ENCODE results near the gene FYB2.

The FYB2 gene

GRCh38 chr1:56833088-56833487 lies 13.9 kb upstream of the FYB2 start:
- Histone ChIP-seq H3K36me3 (ENCODE audit: control insufficient read depth in 1 of 2, insufficient read depth in 2 of 2, low read length in 2 of 2) (no peaks in the 10 kb centered on the region), H3K27ac (ENCODE audit: low read length) (no peak overlapping the region), H3K4me3 (ENCODE audit: low read depth in 1 of 2, low read length in 2 of 2) (no peak overlapping the region), H3K9me3 (ENCODE audit: control insufficient read depth in 1 of 2, low read length in 2 of 2) (no peaks in the 10 kb centered on the region), H3K4me1 (ENCODE audit: control insufficient read depth in 1 of 2, insufficient read depth in 2 of 2, low read length in 2 of 2) (no peaks in the 10 kb centered on the region), H3K27me3 (ENCODE audit: low read depth, low read length) (no peaks in the 10 kb centered on the region)

GRCh38 chr1:56831871-56832693 lies 12.9 kb upstream of the FYB2 start:
- no peaks in the 10 kb centered on the region for H3K4me1 ChIP-seq (ENCODE audit: control insufficient read depth in 1 of 2, insufficient read depth in 2 of 2, low read length in 2 of 2)
- no peaks in the 10 kb centered on the region for H3K36me3 ChIP-seq (ENCODE audit: control insufficient read depth in 1 of 2, insufficient read depth in 2 of 2, low read length in 2 of 2)
- peak overlapping the region; percentile 46 for H3K27ac ChIP-seq (ENCODE audit: low read length)
- H3K9me3 ChIP-seq (ENCODE audit: control insufficient read depth in 1 of 2, low read length in 2 of 2): no peaks in the 10 kb centered on the region
- H3K27me3 ChIP-seq (ENCODE audit: low read depth, low read length): no peaks in the 10 kb centered on the region
- no peak overlapping the region for H3K4me3 ChIP-seq (ENCODE audit: low read depth in 1 of 2, low read length in 2 of 2)

GRCh38 chr1:56830052-56830451 lies 10.8 kb upstream of the FYB2 start:
- no peaks in the 10 kb centered on the region for H3K27me3 ChIP-seq (ENCODE audit: low read depth, low read length)
- no peak overlapping the region for H3K27ac ChIP-seq (ENCODE audit: low read length)
- H3K4me3 ChIP-seq (ENCODE audit: low read depth in 1 of 2, low read length in 2 of 2): no peak overlapping the region
- H3K9me3 ChIP-seq (ENCODE audit: control insufficient read depth in 1 of 2, low read length in 2 of 2): no peaks in the 10 kb centered on the region
- H3K36me3 ChIP-seq (ENCODE audit: control insufficient read depth in 1 of 2, insufficient read depth in 2 of 2, low read length in 2 of 2): no peaks in the 10 kb centered on the region
- H3K4me1 ChIP-seq (ENCODE audit: control insufficient read depth in 1 of 2, insufficient read depth in 2 of 2, low read length in 2 of 2): no peaks in the 10 kb centered on the region

GRCh38 chr1:56827711-56828110 lies 8.5 kb upstream of the FYB2 start:
- Histone ChIP-seq H3K4me3 (ENCODE audit: low read depth in 1 of 2, low read length in 2 of 2) (no peak overlapping the region), H3K9me3 (ENCODE audit: control insufficient read depth in 1 of 2, low read length in 2 of 2) (no peaks in the 10 kb centered on the region), H3K4me1 (ENCODE audit: control insufficient read depth in 1 of 2, insufficient read depth in 2 of 2, low read length in 2 of 2) (no peaks in the 10 kb centered on the region), H3K27ac (ENCODE audit: low read length) (no peak overlapping the region), H3K27me3 (ENCODE audit: low read depth, low read length) (no peaks in the 10 kb centered on the region), H3K36me3 (ENCODE audit: control insufficient read depth in 1 of 2, insufficient read depth in 2 of 2, low read length in 2 of 2) (no peaks in the 10 kb centered on the region)

GRCh38 chr1:56825436-56825835 lies 6.2 kb upstream of the FYB2 start:
- no peaks in the 10 kb centered on the region for H3K27me3 ChIP-seq (ENCODE audit: low read depth, low read length)
- H3K4me3 ChIP-seq (ENCODE audit: low read depth in 1 of 2, low read length in 2 of 2): no peak overlapping the region
- no peaks in the 10 kb centered on the region for H3K36me3 ChIP-seq (ENCODE audit: control insufficient read depth in 1 of 2, insufficient read depth in 2 of 2, low read length in 2 of 2)
- H3K4me1 ChIP-seq (ENCODE audit: control insufficient read depth in 1 of 2, insufficient read depth in 2 of 2, low read length in 2 of 2): peaks cover 0 to 9% of the 10 kb centered on the region in 2 donors
- H3K27ac ChIP-seq (ENCODE audit: low read length): no peak overlapping the region
- H3K9me3 ChIP-seq (ENCODE audit: control insufficient read depth in 1 of 2, low read length in 2 of 2): no peaks in the 10 kb centered on the region

GRCh38 chr1:56824938-56825337 lies 5.7 kb upstream of the FYB2 start:
- peaks cover 0 to 9% of the 10 kb centered on the region in 2 donors for H3K4me1 ChIP-seq (ENCODE audit: control insufficient read depth in 1 of 2, insufficient read depth in 2 of 2, low read length in 2 of 2)
- H3K9me3 ChIP-seq (ENCODE audit: control insufficient read depth in 1 of 2, low read length in 2 of 2): no peaks in the 10 kb centered on the region
- H3K36me3 ChIP-seq (ENCODE audit: control insufficient read depth in 1 of 2, insufficient read depth in 2 of 2, low read length in 2 of 2): no peaks in the 10 kb centered on the region
- H3K27me3 ChIP-seq (ENCODE audit: low read depth, low read length): no peaks in the 10 kb centered on the region
- H3K4me3 ChIP-seq (ENCODE audit: low read depth in 1 of 2, low read length in 2 of 2): no peak overlapping the region
- no peak overlapping the region for H3K27ac ChIP-seq (ENCODE audit: low read length)

- Histone ChIP-seq H3K4me1 (ENCODE audit: control insufficient read depth in 1 of 2, insufficient read depth in 2 of 2, low read length in 2 of 2) (peaks cover 0 to 9% of the 10 kb centered on the region in 2 donors), H3K27ac (ENCODE audit: low read length) (no peak overlapping the region), H3K4me3 (ENCODE audit: low read depth in 1 of 2, low read length in 2 of 2) (no peak overlapping the region)
Observed at GRCh38 chr1:56824271-56824670, 5.1 kb upstream of the FYB2 start.

GRCh38 chr1:56821462-56821797 lies 2.2 kb upstream of the FYB2 start:
- no peaks in the 10 kb centered on the region for H3K36me3 ChIP-seq (ENCODE audit: control insufficient read depth in 1 of 2, insufficient read depth in 2 of 2, low read length in 2 of 2)
- no peaks in the 10 kb centered on the region for H3K9me3 ChIP-seq (ENCODE audit: control insufficient read depth in 1 of 2, low read length in 2 of 2)
- H3K4me1 ChIP-seq (ENCODE audit: control insufficient read depth in 1 of 2, insufficient read depth in 2 of 2, low read length in 2 of 2): peaks cover 0 to 9% of the 10 kb centered on the region in 2 donors
- no peak overlapping the region for H3K27ac ChIP-seq (ENCODE audit: low read length)
- no peak overlapping the region for H3K4me3 ChIP-seq (ENCODE audit: low read depth in 1 of 2, low read length in 2 of 2)
- H3K27me3 ChIP-seq (ENCODE audit: low read depth, low read length): no peaks in the 10 kb centered on the region

More at GRCh38 chr1:56824271-56824670, 5.1 kb upstream of the FYB2 start:
- no peaks in the 10 kb centered on the region for H3K9me3 ChIP-seq (ENCODE audit: control insufficient read depth in 1 of 2, low read length in 2 of 2)
- H3K36me3 ChIP-seq (ENCODE audit: control insufficient read depth in 1 of 2, insufficient read depth in 2 of 2, low read length in 2 of 2): no peaks in the 10 kb centered on the region
- no peaks in the 10 kb centered on the region for H3K27me3 ChIP-seq (ENCODE audit: low read depth, low read length)

- H3K27me3 ChIP-seq (ENCODE audit: low read depth, low read length): no peaks in the 10 kb centered on the region
- no peak overlapping the region for H3K27ac ChIP-seq (ENCODE audit: low read length)
- H3K9me3 ChIP-seq (ENCODE audit: control insufficient read depth in 1 of 2, low read length in 2 of 2): no peaks in the 10 kb centered on the region
- H3K36me3 ChIP-seq (ENCODE audit: control insufficient read depth in 1 of 2, insufficient read depth in 2 of 2, low read length in 2 of 2): no peaks in the 10 kb centered on the region
- H3K4me3 ChIP-seq (ENCODE audit: low read depth in 1 of 2, low read length in 2 of 2): no peak overlapping the region
- peaks cover 0 to 9% of the 10 kb centered on the region in 2 donors for H3K4me1 ChIP-seq (ENCODE audit: control insufficient read depth in 1 of 2, insufficient read depth in 2 of 2, low read length in 2 of 2)
Observed at GRCh38 chr1:56820755-56821461, 1.7 kb upstream of the FYB2 start.

GRCh38 chr1:56817716-56818463 lies 1.3 kb downstream of the FYB2 start:
- Histone ChIP-seq H3K4me1 (ENCODE audit: control insufficient read depth in 1 of 2, insufficient read depth in 2 of 2, low read length in 2 of 2) (peaks cover 0 to 9% of the 10 kb centered on the region in 2 donors), H3K36me3 (ENCODE audit: control insufficient read depth in 1 of 2, insufficient read depth in 2 of 2, low read length in 2 of 2) (no peaks in the 10 kb centered on the region), H3K27ac (ENCODE audit: low read length) (no peak overlapping the region), H3K4me3 (ENCODE audit: low read depth in 1 of 2, low read length in 2 of 2) (no peak overlapping the region), H3K9me3 (ENCODE audit: control insufficient read depth in 1 of 2, low read length in 2 of 2) (no peaks in the 10 kb centered on the region), H3K27me3 (ENCODE audit: low read depth, low read length) (no peaks in the 10 kb centered on the region)

- peaks cover 0 to 9% of the 10 kb centered on the region in 2 donors for H3K4me1 ChIP-seq (ENCODE audit: control insufficient read depth in 1 of 2, insufficient read depth in 2 of 2, low read length in 2 of 2)
- no peaks in the 10 kb centered on the region for H3K9me3 ChIP-seq (ENCODE audit: control insufficient read depth in 1 of 2, low read length in 2 of 2)
- H3K27me3 ChIP-seq (ENCODE audit: low read depth, low read length): no peaks in the 10 kb centered on the region
- no peak overlapping the region for H3K27ac ChIP-seq (ENCODE audit: low read length)
- H3K4me3 ChIP-seq (ENCODE audit: low read depth in 1 of 2, low read length in 2 of 2): no peak overlapping the region
- H3K36me3 ChIP-seq (ENCODE audit: control insufficient read depth in 1 of 2, insufficient read depth in 2 of 2, low read length in 2 of 2): no peaks in the 10 kb centered on the region
Observed at GRCh38 chr1:56816909-56817308, 2.3 kb downstream of the FYB2 start.
